ENCODE data around the gene SYF2.

Gene SYF2

DNA sequence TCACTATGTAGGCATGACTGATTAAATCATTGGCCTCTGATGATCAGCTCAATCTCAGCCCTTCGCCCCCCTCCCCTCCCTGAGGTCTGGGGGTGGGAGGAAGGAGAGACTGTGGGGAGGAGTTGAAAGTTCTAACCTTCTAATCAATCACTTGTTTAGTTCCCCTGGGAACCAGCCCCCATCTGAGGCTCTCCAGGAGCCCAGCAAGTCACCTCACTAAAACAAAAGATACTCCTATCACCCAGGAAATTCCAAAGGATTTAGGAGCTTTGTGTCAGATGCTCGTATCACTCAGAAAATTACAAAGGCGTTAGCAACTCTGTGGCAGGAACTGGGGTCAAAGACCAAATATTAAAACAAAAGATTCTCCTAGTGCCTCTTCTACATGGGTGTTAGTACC lies 21.6 kb downstream of the SYF2 start:
- no peak for DNase-seq (ENCODE audit: low read depth, low spot score)
- Histone ChIP-seq H3K9ac (ENCODE audit: insufficient read length) (no peak overlapping the region), H3K27ac (no peak overlapping the region), H3K36me3 (ENCODE audit: insufficient read depth, low read length) (no peaks in the 10 kb centered on the region), H3K4me3 (no peak overlapping the region), H3K9me3 (ENCODE audit: low read depth, low read length) (no peaks in the 10 kb centered on the region)
- TF ChIP-seq FOXP2 (optimal IDR thresholded peaks at IDR 0.05; ENCODE audit: control extremely low read depth, extremely low read length, insufficient read depth) = no peak

DNA sequence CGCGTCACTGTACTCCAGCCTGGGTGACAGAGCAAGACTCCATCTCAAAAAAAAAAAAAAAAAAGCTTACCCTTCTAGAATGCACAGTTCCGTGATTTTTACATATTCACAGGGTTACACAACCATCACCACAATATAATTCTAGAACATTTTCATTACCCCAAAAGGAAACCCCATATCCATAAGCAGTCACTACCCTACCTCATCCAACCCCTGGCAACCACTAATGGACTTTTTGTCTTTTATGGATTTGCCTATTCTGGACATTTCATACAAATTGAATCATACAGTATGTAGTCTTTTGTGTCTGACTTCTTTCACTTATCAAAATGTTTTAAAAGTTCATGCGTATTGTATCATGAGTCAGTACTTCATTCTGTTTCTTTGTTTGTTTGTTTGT lies 22.8 kb downstream of the SYF2 start:
- no peak for TF ChIP-seq POLR2AphosphoS5 (IDR thresholded peaks at IDR 0.05; ENCODE audit: borderline replicate concordance, low read depth, low read length)
- TF ChIP-seq FOXP2 (optimal IDR thresholded peaks at IDR 0.05; ENCODE audit: control extremely low read depth, extremely low read length, insufficient read depth) = no peak
- no peak for TF ChIP-seq EZH2 (IDR thresholded peaks at IDR 0.05)
- Histone ChIP-seq H3K9ac (ENCODE audit: insufficient read length) (no peak overlapping the region), H3K27ac (no peak overlapping the region), H3K36me3 (ENCODE audit: insufficient read depth, low read length) (no peaks in the 10 kb centered on the region), H3K4me3 (no peak overlapping the region), H3K9me3 (ENCODE audit: low read depth, low read length) (no peaks in the 10 kb centered on the region)
- no peak for DNase-seq (ENCODE audit: low read depth, low spot score)

DNA sequence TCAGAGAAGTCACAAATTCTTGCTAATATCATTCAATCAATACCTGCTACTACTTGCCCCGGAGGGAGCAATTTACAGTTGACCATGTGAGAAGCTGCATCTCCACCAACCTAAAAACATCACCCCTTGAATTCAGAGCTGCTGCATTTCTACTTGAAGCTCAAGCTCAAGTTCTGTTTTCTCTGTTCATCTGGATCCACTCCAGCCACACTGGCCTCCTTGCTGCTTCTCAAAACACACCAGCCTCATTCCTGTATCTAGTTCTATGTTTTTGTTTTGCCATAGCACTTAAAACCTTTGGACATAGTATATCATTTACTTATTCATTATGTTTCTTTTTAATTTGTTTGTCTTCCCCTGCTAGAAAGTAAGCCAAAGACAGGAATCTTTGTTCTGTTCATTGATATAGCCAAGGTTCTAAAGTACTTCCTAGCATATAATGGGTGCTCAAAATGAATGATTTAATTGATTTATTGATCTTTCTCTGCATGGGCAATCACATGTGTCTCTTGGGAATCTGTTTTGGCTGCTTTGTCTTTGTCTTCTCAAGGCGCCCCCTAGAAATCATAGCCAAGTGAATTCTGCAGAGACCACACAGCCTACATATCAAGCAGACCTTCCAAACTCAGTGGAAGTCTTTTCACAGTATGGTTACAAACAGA lies 23.6 kb downstream of the SYF2 start:
- Histone ChIP-seq H3K36me3 (ENCODE audit: insufficient read depth, low read length) (no peaks in the 10 kb centered on the region), H3K9ac (ENCODE audit: insufficient read length) (peak overlapping the region; percentile 6), H3K9me3 (ENCODE audit: low read depth, low read length) (no peaks in the 10 kb centered on the region), H3K27ac (peak overlapping the region; percentile 67; the same call in 1 of the 2 replicates), H3K4me3 (no peak overlapping the region)
- TF ChIP-seq EZH2 (IDR thresholded peaks at IDR 0.05) = no peak
- DNase-seq (ENCODE audit: low read depth, low spot score) = no peak

DNA sequence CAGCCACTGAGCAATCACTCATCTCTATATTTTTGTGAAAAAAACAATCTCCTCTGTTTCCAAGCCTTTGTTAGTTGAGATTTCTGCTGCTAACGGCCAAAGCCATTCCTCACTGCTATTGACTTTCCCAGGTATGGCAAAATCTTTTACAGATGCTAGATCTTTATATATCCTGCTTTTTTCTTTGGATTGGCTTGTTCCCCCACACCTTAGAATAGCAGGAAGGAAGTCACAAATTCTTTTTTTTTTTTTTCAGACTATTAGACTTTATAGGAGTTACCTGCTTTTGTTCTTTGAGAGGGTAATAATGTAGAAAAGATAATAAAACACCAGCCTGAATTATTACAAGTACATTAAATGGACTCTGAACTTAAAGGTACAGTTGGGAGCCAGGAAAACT lies 24.2 kb downstream of the SYF2 start:
- no peaks in the 10 kb centered on the region for H3K36me3 ChIP-seq (ENCODE audit: insufficient read depth, low read length)
- H3K9ac ChIP-seq (ENCODE audit: insufficient read length) = no peak overlapping the region
- DNase-seq (ENCODE audit: low read depth, low spot score) = no peak
- H3K9me3 ChIP-seq (ENCODE audit: low read depth, low read length) = no peaks in the 10 kb centered on the region
- 0 out of 2 replicates have a peak overlapping the region, but pooled peaks have one; percentile 42 for H3K27ac ChIP-seq
- H3K4me3 ChIP-seq = no peak overlapping the region
- TF ChIP-seq POLR2AphosphoS5 (IDR thresholded peaks at IDR 0.05; ENCODE audit: borderline replicate concordance, low read depth, low read length) (no peak), FOXP2 (optimal IDR thresholded peaks at IDR 0.05; ENCODE audit: control extremely low read depth, extremely low read length, insufficient read depth) (no peak), EZH2 (IDR thresholded peaks at IDR 0.05) (no peak)

DNA sequence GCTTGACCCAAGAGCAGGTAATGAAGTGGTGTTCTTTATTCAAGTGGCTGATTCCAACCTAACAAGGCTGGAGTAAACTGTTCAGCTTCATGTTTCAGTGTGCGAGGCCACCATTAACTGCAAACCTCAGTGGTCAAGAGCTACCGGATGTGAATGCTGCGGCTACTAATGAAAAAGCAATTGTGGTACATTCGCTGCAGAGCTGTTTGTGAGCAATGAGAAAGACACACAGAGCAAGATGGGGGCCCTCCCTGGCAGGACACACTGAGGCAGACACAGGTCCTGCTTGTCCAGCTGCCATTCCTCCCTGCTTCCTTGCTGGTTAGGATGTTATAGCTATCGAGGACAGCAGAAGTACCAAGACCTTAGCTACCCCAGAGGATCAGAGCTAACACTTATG lies 26.1 kb downstream of the SYF2 start:
- DNase-seq (ENCODE audit: low read depth, low spot score) = no peak
- H3K9me3 ChIP-seq (ENCODE audit: low read depth, low read length) = no peaks in the 10 kb centered on the region
- TF ChIP-seq EZH2 (IDR thresholded peaks at IDR 0.05) (no peak), FOXP2 (optimal IDR thresholded peaks at IDR 0.05; ENCODE audit: control extremely low read depth, extremely low read length, insufficient read depth) (no peak), POLR2AphosphoS5 (IDR thresholded peaks at IDR 0.05; ENCODE audit: borderline replicate concordance, low read depth, low read length) (no peak)
- H3K9ac ChIP-seq (ENCODE audit: insufficient read length) = no peak overlapping the region
- H3K27ac ChIP-seq = peak overlapping the region; percentile 90
- H3K4me3 ChIP-seq = no peak overlapping the region
- no peaks in the 10 kb centered on the region for H3K36me3 ChIP-seq (ENCODE audit: insufficient read depth, low read length)

DNA sequence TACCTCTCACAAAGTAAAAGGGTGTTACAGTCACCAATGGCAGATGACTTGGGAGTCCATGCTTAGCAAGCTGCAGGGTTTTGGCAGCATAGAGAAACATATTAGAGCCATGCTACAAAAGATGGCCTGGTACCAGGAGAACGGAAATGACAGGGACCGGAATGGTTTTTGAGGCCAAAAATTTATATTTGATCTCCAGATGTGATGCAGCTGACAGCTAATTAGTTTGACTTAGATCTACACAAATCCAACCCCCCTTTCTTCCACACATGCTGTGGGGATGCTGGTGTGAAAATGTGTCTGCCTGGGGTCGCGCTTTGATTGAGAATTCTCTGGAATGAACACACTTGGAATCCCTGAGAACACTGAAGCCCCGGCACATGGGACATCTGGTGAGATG lies 26.5 kb downstream of the SYF2 start:
- H3K9me3 ChIP-seq (ENCODE audit: low read depth, low read length) = no peaks in the 10 kb centered on the region
- H3K36me3 ChIP-seq (ENCODE audit: insufficient read depth, low read length) = no peaks in the 10 kb centered on the region
- no peak for DNase-seq (ENCODE audit: low read depth, low spot score)
- H3K9ac ChIP-seq (ENCODE audit: insufficient read length) = peak overlapping the region; percentile 64
- H3K27ac ChIP-seq = peak overlapping the region; percentile 90
- H3K4me3 ChIP-seq = no peak overlapping the region
- TF ChIP-seq EZH2 (IDR thresholded peaks at IDR 0.05) (no peak), FOXP2 (optimal IDR thresholded peaks at IDR 0.05; ENCODE audit: control extremely low read depth, extremely low read length, insufficient read depth) (no peak), POLR2AphosphoS5 (IDR thresholded peaks at IDR 0.05; ENCODE audit: borderline replicate concordance, low read depth, low read length) (no peak)

DNA sequence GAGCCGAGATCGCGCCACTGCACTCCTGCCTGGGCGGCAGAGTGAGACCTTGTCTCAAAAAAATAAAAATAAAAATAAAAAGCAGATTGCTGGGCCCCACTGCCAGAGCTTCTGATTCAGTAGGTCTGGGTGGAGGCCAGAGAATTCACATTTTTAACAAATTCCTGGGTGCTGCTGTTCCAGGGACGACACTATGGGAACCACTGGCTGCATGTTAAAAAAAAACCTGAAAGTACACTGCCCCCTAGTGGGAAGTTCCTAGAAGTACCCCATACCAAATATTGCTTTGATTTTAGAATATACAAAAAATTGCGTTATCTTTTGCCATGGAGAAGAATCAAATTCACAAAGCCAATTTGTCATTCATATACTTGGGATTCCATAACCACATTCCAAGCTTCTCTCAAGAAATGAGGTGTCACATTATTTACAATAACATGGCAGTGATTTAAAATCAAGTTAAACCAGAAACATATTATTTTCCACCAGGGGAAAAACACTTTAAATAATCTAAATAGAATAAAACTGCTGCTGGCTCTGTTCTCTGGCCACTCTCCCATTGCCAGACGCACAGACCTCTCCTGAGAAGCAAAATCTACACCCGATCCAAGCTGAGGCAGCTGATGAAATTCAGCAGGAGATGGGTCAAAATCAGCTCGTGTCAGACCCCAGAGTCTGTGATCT lies 27.4 kb downstream of the SYF2 start:
- H3K27ac ChIP-seq = peak overlapping the region; percentile 90
- H3K4me3 ChIP-seq = 0 out of 2 replicates have a peak overlapping the region, but pooled peaks have one; percentile 3
- peak; percentile 75 for DNase-seq (ENCODE audit: low read depth, low spot score)

DNA sequence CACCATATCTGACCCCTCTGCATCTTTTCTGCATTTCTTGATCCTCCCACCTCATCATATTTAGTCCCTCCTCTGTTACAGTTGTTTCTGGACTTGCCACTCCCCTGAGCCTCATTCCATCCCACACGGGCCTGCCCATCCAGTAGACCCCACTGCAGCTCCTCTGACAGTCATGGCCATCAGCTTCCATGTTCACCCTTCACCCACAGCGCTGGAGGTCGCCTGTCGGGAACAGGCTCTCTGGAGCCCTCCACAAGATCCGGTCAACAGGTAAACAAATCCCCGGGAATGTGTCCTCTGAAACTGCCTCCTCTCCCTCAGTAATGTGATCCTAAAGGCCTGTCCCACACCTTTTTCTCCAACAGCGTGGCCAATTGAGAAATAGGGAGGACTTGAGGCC lies 31.3 kb downstream of the SYF2 start:
- no peak overlapping the region for H3K27ac ChIP-seq
- H3K36me3 ChIP-seq (ENCODE audit: insufficient read depth, low read length) = no peaks in the 10 kb centered on the region
- no peaks in the 10 kb centered on the region for H3K9me3 ChIP-seq (ENCODE audit: low read depth, low read length)
- H3K9ac ChIP-seq (ENCODE audit: insufficient read length) = no peak overlapping the region
- TF ChIP-seq FOXP2 (optimal IDR thresholded peaks at IDR 0.05; ENCODE audit: control extremely low read depth, extremely low read length, insufficient read depth) (no peak), EZH2 (IDR thresholded peaks at IDR 0.05) (no peak)
- no peak overlapping the region for H3K4me3 ChIP-seq
- DNase-seq (ENCODE audit: low read depth, low spot score) = no peak

More for the DNA sequence above, 27.4 kb downstream of the SYF2 start:
- Histone ChIP-seq H3K9ac (ENCODE audit: insufficient read length) (peak overlapping the region; percentile 64), H3K36me3 (ENCODE audit: insufficient read depth, low read length) (no peaks in the 10 kb centered on the region), H3K9me3 (ENCODE audit: low read depth, low read length) (no peaks in the 10 kb centered on the region)
- TF ChIP-seq POLR2AphosphoS5 (IDR thresholded peaks at IDR 0.05; ENCODE audit: borderline replicate concordance, low read depth, low read length) (no peak), FOXP2 (optimal IDR thresholded peaks at IDR 0.05; ENCODE audit: control extremely low read depth, extremely low read length, insufficient read depth) (no peak), EZH2 (IDR thresholded peaks at IDR 0.05) (no peak)
